ENCODE measurements around the gene SMIM44. TPM values are rescaled to one million over a fixed set of nuclear protein-coding genes. Genes with fewer than 3 reads are reported as not detected.

Gene SMIM44
- total and polyA plus RNA-seq, 9 of the 15 experiments (the other 6 are each of a cell fraction or from before 2014, with no cell fraction given): not detected

DNA sequence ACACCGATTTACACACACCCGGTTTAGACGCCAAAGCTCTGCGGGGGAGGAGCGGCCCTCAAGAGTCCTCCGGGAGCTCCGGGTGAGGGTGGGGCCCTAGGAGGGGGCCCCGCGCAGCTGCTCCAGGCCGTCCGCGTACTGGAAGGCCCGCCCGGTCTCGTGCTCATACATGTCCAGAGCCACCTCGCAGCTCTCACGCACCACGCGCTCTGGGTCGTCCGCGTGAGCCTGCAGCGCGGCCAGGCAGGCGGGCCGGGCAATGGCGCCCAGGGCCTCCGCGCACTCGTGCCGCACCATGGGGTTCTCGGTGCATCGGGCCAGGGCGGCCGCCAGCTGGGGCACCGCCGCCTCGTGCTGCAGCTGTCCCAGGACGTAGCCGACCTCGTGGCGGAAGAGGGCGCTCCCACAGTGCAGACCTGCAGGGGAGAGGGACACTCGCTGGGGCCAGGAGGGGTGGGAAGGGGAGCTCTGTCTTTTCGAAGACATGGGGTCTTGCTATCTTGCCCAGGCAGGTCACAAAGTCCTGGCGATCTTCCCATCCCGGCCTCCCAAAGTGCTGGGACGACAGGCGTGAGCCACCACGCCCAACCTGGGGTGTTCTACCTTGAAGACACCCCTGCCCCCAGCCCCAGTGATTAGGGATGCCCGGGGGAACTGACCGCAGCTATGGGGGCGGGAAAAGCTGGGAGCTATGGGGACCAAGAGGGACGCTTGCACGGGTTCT is 8.3 kb upstream of the SMIM44 start:
- intact Hi-C loops (cut with micrococcal nuclease): no loop called here
- Histone ChIP-seq H3K27me3 (ENCODE audit: control insufficient read depth in 2 of 2, insufficient read depth in 2 of 2, low read length in 2 of 2) (no peaks in the 10 kb centered on the region), H4K20me1 (replicated peaks; ENCODE audit: control insufficient read depth, insufficient read depth, low read length) (no peaks in the 10 kb centered on the region), H3K9me3 (replicated peaks; ENCODE audit: control insufficient read depth, insufficient read depth, low read depth, low read length) (no peaks in the 10 kb centered on the region), H3K4me1 (replicated peaks in 1 of 2; ENCODE audit: control insufficient read depth in 2 of 2, insufficient read depth in 2 of 2, low read length in 2 of 2) (peaks cover 0 to 30% of the 10 kb centered on the region in 2 experiments; a peak in 2 of 5 replicates), H3K4me3 (no peak overlapping the region), H3K9me1 (ENCODE audit: control insufficient read depth, insufficient read depth, low read length) (no peaks in the 10 kb centered on the region), H3K27ac (ENCODE audit: extremely low read depth, low read depth, low read length) (no peak overlapping the region), H2AFZ (ENCODE audit: low read depth, low read length) (no peak overlapping the region), H3K36me3 (ENCODE audit: control insufficient read depth, insufficient read depth, low read length) (peaks cover 59% of the 10 kb centered on the region), H3K79me2 (ENCODE audit: control insufficient read depth, insufficient read depth, low read length) (no peaks in the 10 kb centered on the region), H3K9ac (ENCODE audit: insufficient read depth in 1 of 2, low read depth in 2 of 2, low read length in 2 of 2) (0 out of 4 replicates have a peak overlapping the region, but pooled peaks of 1 of the 2 experiments have one; percentile 13), H3K4me2 (ENCODE audit: insufficient read depth, low read length) (no peak overlapping the region)
- DNase-seq (ENCODE audit: extremely low read depth in 1 of 4, low spot score in 3 of 4) (peak in 2 of 4 experiments; percentile 45 to 54), ATAC-seq (no peak), FAIRE-seq (no peak)
- TF ChIP-seq, protein P1, sequence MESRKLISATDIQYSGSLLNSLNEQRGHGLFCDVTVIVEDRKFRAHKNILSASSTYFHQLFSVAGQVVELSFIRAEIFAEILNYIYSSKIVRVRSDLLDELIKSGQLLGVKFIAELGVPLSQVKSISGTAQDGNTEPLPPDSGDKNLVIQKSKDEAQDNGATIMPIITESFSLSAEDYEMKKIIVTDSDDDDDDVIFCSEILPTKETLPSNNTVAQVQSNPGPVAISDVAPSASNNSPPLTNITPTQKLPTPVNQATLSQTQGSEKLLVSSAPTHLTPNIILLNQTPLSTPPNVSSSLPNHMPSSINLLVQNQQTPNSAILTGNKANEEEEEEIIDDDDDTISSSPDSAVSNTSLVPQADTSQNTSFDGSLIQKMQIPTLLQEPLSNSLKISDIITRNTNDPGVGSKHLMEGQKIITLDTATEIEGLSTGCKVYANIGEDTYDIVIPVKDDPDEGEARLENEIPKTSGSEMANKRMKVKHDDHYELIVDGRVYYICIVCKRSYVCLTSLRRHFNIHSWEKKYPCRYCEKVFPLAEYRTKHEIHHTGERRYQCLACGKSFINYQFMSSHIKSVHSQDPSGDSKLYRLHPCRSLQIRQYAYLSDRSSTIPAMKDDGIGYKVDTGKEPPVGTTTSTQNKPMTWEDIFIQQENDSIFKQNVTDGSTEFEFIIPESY (CRISPR knock-in tag; IDR thresholded peaks at IDR 0.05): peak; percentile 98
- TF ChIP-seq, protein P2, sequence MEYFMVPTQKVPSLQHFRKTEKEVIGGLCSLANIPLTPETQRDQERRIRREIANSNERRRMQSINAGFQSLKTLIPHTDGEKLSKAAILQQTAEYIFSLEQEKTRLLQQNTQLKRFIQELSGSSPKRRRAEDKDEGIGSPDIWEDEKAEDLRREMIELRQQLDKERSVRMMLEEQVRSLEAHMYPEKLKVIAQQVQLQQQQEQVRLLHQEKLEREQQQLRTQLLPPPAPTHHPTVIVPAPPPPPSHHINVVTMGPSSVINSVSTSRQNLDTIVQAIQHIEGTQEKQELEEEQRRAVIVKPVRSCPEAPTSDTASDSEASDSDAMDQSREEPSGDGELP (CRISPR knock-in tag; IDR thresholded peaks at IDR 0.05; ENCODE audit: borderline replicate concordance): no peak
- in situ Hi-C loops (cut with MboI): no loop called here
- ChIA-PET CTCF (ENCODE audit: low intra/inter-chr PET ratio) (no interaction called here), POLR2A (interaction anchor here (1.5 kb wide), 1 partner anchor 12 kb away, joined by 5 read pairs; no protein-coding TSS in a partner anchor)
- WGBS (ENCODE audit: insufficient coverage, low coverage, missing lambda C conversion rate): 90% methylated on average over 26 of the region's 55 CpGs
- BruUV-seq (replicated peaks): no TSS peak

Measured in K562 (cell line).